HG03354 (cell line): ENCODE data around the gene NPTX2.
"Not testable (repeated sequence)": the region's sequence is repeated elsewhere in the genome, so short reads cannot be mapped to it uniquely, and the experiment has no call there.

Experiments used
- ATAC-seq: cut with Tn5 transposase; IDR thresholded peaks from one replicate; pipeline ENCODE4 v1.9.1; 2021; ENCODE audit warnings: mild to moderate bottlenecking; ENCODE audit not compliant: unreplicated experiment, poor library complexity, severe bottlenecking

NPTX2 gene

GRCh38 chr7:98617051-98617959 lies at the start of gene NPTX2:
Gene NPTX2 (plus strand): TSS chr7:98617285. CDS start chr7:98617462, 177 bp downstream.
- ATAC-seq = no peak

- no peak for ATAC-seq
These were observed 49.1 kb upstream of the NPTX2 start for GRCh38 chr7:98567991-98568390.

- ATAC-seq = no peak
These were observed 48.2 kb upstream of the NPTX2 start for GRCh38 chr7:98568891-98569290.

- no peak for ATAC-seq
These were observed 47.3 kb upstream of the NPTX2 start for GRCh38 chr7:98569691-98570337.

GRCh38 chr7:98571006-98571405 lies 46.1 kb upstream of the NPTX2 start:
- ATAC-seq = no peak

- no peak for ATAC-seq
These were observed 45.1 kb upstream of the NPTX2 start for GRCh38 chr7:98571986-98572385.

- ATAC-seq = not testable (repeated sequence)
These were observed 44.4 kb upstream of the NPTX2 start for GRCh38 chr7:98572716-98573115.

GRCh38 chr7:98573816-98574215 lies 43.3 kb upstream of the NPTX2 start:
- ATAC-seq = no peak

GRCh38 chr7:98575878-98576277 lies 41.2 kb upstream of the NPTX2 start:
- no peak for ATAC-seq

- no peak for ATAC-seq
These were observed 32.3 kb upstream of the NPTX2 start for GRCh38 chr7:98584830-98585229.

GRCh38 chr7:98591926-98592325 lies 25.2 kb upstream of the NPTX2 start:
- ATAC-seq = no peak

GRCh38 chr7:98594348-98594747 lies 22.7 kb upstream of the NPTX2 start:
- no peak for ATAC-seq

- ATAC-seq = no peak
These were observed 22.3 kb upstream of the NPTX2 start for GRCh38 chr7:98594787-98595186.

GRCh38 chr7:98598846-98599615 lies 18.1 kb upstream of the NPTX2 start:
- ATAC-seq = no peak

GRCh38 chr7:98599886-98600285 lies 17.2 kb upstream of the NPTX2 start:
- no peak for ATAC-seq

- ATAC-seq = no peak
These were observed 14.2 kb upstream of the NPTX2 start for GRCh38 chr7:98602755-98603398.

GRCh38 chr7:98603399-98603788 lies 13.7 kb upstream of the NPTX2 start:
- no peak for ATAC-seq

- no peak for ATAC-seq
These were observed 3.3 kb upstream of the NPTX2 start for GRCh38 chr7:98613601-98614425.

- ATAC-seq = no peak
These were observed 569 bp upstream of the NPTX2 start for GRCh38 chr7:98616381-98617050.
